B cell (primary cell): ENCODE data around the gene PPP4R1.

ENCODE experiments used
- EZH2 ChIP-seq: IDR thresholded peaks from 2 replicates; pipeline ENCODE4 v1.6.1; 2012; ENCODE audit warnings: borderline replicate concordance, low read depth, mild to moderate bottlenecking, moderate library complexity, low read length; ENCODE audit not compliant: insufficient read depth, poor library complexity, severe bottlenecking
- TF ChIP-seq, protein P1 (sequence below): fragments of 200-600 bp; IDR thresholded peaks from one replicate; pipeline ENCODE4 v1.8.0; 2022; ENCODE audit warnings: antibody characterized with exemption, mild to moderate bottlenecking

DNA sequence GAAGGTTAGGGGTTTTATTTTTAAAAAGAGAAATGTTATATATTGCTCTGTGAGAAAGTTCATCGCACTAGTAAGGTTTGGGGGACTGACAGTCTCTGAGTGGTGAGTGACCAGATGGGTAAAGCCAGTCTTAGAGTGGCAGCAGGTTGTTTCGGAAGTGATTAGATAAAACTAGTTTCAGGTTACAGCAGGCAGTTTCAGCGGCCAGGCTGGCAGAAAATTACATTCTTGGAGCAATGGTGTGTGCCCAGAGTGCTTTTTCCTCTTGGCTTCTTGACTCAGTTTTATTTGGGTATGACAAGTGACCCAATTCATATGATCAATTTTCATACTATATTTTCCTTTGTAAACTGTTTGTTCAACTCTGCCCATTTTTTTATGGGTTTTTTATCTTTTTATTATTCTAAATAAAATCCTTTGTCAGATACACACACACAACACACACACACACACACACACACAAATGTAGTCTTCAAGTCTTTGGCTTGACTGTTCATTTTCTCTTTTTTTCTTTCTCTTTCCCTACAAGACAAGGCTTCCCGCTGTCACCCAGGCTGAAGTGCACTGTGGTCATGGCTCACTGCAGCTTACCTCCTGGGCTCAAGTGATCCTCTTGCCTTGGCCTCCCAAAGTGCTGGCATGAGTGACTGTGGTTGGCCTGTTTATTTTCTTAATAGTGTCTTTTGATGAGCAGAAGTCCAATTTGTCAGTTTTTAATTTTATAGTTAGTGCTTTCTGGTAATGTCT, 108.1 kb downstream of the PPP4R1 start:
- TF ChIP-seq, protein P1, sequence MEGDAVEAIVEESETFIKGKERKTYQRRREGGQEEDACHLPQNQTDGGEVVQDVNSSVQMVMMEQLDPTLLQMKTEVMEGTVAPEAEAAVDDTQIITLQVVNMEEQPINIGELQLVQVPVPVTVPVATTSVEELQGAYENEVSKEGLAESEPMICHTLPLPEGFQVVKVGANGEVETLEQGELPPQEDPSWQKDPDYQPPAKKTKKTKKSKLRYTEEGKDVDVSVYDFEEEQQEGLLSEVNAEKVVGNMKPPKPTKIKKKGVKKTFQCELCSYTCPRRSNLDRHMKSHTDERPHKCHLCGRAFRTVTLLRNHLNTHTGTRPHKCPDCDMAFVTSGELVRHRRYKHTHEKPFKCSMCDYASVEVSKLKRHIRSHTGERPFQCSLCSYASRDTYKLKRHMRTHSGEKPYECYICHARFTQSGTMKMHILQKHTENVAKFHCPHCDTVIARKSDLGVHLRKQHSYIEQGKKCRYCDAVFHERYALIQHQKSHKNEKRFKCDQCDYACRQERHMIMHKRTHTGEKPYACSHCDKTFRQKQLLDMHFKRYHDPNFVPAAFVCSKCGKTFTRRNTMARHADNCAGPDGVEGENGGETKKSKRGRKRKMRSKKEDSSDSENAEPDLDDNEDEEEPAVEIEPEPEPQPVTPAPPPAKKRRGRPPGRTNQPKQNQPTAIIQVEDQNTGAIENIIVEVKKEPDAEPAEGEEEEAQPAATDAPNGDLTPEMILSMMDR, result no peak
- no peak for TF ChIP-seq EZH2
